GM12878 (cell line): ENCODE data around the gene ANKS1A.

Experiments used
- ATF7 ChIP-seq: fragments of 450-650 bp; IDR thresholded peaks from 2 replicates; pipeline ENCODE4 v1.6.1; 2016; ENCODE audit warnings: low read depth, mild to moderate bottlenecking
- BRCA1 ChIP-seq: IDR thresholded peaks from 2 replicates; pipeline ENCODE4 v1.6.1; 2011; ENCODE audit warnings: low read depth, low read length, improper control_type of control experiment
- MEF2A ChIP-seq: IDR thresholded peaks from 2 replicates; pipeline ENCODE4 v1.6.1; 2011; ENCODE audit warnings: low read depth, mild to moderate bottlenecking, low read length, moderate library complexity; ENCODE audit not compliant: insufficient read depth
- RAD21 ChIP-seq: IDR thresholded peaks from 2 replicates; pipeline ENCODE4 v1.6.1; 2011; ENCODE audit warnings: mild to moderate bottlenecking, low read depth, low read length, moderate library complexity; ENCODE audit not compliant: insufficient read depth

GRCh38 chr6:35128496-35128895 is 239.4 kb downstream of the ANKS1A start:
- TF ChIP-seq ATF7 (no peak), MEF2A (no peak), RAD21 (no peak), BRCA1 (no peak)
